HUES6 (cell line): Measurements from ENCODE around the gene SERPIND1.
"Not testable (repeated sequence)": the region's sequence is repeated elsewhere in the genome, so short reads cannot be mapped to it uniquely, and the experiment has no call there.

Source experiments
- H3K27ac ChIP-seq: 2 replicates; pipeline ENCODE4 v1.7.0; 2013; ENCODE audit warnings: low read depth, mild to moderate bottlenecking, low read length, inconsistent platforms
- H3K27me3 ChIP-seq: 2 replicates; pipeline ENCODE4 v1.6.1; 2013; ENCODE audit warnings: low read length; ENCODE audit not compliant: control insufficient read depth, insufficient read depth
- H3K36me3 ChIP-seq: 2 replicates; pipeline ENCODE4 v1.6.1; 2013; ENCODE audit warnings: low read length; ENCODE audit not compliant: control insufficient read depth, insufficient read depth
- H3K4me1 ChIP-seq: 2 replicates; pipeline ENCODE4 v1.6.1; 2013; ENCODE audit warnings: low read length; ENCODE audit not compliant: control insufficient read depth, insufficient read depth
- H3K4me3 ChIP-seq: 2 replicates; pipeline ENCODE4 v1.5.1; 2013; ENCODE audit warnings: low read depth, low read length
- H3K9ac ChIP-seq: one replicate; pipeline ENCODE4 v1.6.1; 2013; ENCODE audit warnings: mild to moderate bottlenecking, low read length
- H3K9me3 ChIP-seq: 2 replicates; pipeline ENCODE4 v1.6.1; 2013; ENCODE audit warnings: low read depth, low read length; ENCODE audit not compliant: control insufficient read depth, insufficient read depth

Gene SERPIND1

DNA sequence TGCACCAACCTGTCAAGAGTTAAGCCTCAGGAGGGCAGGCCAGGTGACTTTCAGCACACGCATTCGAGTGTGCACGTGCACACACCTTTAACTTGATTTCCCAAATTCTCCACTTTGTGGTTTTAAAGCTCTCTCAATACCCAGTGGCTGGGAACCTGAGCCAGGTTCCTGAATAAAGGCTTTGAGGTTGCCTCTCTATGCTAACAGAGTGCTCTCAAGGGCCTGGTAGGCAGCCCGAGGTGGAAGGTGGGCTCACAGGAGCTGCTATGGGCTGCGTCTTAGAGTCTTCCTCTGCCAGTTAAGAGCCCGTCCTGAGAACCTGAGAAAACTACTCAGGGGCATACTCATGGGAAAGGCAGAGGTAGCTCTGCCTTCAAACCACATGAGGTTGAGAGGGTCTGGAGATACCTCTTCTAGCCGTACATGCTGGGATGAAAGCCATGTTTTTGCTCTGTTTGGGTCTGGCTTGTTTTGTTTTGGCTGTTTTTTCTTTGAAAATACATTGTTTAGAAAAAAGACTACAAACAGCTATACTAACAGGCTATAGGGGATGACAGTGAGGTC, 11.6 kb upstream of the SERPIND1 start:
- Histone ChIP-seq H3K27me3 (no peaks in the 10 kb centered on the region), H3K27ac (no peak overlapping the region), H3K9ac (no peak overlapping the region), H3K9me3 (no peaks in the 10 kb centered on the region), H3K4me1 (no peaks in the 10 kb centered on the region), H3K4me3 (no peak overlapping the region), H3K36me3 (peaks cover 32% of the 10 kb centered on the region)

DNA sequence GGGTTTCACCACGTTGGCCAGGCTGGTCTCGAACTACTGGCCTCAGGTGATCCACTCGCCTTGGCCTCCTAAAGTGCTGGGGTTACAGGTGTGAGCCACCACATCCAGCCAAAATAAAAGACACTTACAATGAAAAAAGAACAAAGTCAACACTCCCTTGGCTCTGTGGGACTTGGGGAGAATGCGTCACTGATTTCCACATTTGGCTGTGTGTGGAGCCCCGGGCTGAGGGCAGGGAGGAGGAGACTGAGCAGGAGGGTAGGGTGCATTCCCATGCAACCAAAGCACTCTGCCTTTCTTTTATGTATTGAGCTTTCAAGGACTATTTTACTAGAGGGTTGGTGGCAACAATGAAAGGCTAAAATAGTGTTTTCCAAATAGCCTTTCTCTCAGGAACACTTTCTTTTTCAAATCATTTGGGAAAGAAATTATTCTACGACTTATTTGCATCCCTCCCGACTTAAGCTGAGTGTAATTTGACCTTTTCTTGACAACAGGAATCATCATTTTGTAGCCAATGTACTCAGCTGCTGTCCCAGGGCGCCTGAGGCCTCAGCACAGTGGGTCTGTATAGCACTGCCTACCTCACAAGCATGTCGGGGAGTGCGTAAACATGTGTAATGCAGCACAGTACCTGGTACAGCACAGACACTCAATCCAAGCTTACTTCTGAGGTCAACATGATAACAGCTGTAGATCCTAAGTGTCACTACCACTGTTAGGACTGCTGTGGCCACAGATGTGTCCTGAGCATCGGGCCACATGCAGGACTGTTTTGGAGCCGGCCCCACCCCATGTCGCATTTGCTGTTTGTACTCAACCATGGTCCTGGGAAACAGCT, 10.1 kb upstream of the SERPIND1 start:
- Histone ChIP-seq H3K4me3 (no peak overlapping the region), H3K9me3 (no peaks in the 10 kb centered on the region), H3K36me3 (peaks cover 29% of the 10 kb centered on the region), H3K27me3 (no peaks in the 10 kb centered on the region), H3K27ac (no peak overlapping the region), H3K9ac (no peak overlapping the region), H3K4me1 (no peaks in the 10 kb centered on the region)

DNA sequence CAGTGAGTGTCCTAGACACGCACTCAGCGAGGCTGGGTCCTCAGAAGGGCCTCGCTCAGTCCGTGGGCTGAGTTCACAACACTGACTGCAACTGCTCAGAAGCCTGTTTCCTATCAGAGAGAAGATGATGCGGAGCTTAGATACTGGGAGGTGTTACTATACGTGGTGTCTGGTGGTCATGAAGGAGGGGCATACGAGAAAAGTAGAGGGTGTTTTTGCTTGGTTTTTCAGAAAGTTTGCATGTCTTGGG, 9.5 kb upstream of the SERPIND1 start:
- H3K9me3 ChIP-seq = no peaks in the 10 kb centered on the region
- peaks cover 29% of the 10 kb centered on the region for H3K36me3 ChIP-seq
- no peak overlapping the region for H3K27ac ChIP-seq
- no peaks in the 10 kb centered on the region for H3K27me3 ChIP-seq
- H3K9ac ChIP-seq = no peak overlapping the region
- no peaks in the 10 kb centered on the region for H3K4me1 ChIP-seq
- H3K4me3 ChIP-seq = no peak overlapping the region

DNA sequence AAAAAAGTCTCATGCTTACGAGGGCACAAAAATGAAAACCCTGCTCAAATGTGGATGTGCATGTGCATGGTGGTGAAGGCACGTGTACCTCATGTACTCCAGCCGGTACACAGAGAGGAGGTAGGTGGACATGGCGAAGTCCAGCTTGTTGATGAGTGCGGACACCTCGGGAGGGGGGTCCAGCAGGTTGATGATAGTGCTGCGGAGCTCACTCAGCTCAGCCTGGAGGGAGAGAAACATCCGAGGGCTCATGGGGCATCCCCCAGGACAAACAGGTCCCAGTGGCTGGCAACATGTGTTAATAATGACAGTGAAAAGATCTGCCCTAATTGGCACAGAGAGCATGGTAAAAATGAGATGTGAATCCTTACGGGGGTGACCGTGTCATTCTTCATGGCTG, 9.2 kb upstream of the SERPIND1 start:
- Histone ChIP-seq H3K9ac (no peak overlapping the region), H3K4me1 (no peaks in the 10 kb centered on the region), H3K27me3 (no peaks in the 10 kb centered on the region), H3K27ac (no peak overlapping the region), H3K36me3 (peaks cover 29% of the 10 kb centered on the region), H3K4me3 (no peak overlapping the region), H3K9me3 (no peaks in the 10 kb centered on the region)

DNA sequence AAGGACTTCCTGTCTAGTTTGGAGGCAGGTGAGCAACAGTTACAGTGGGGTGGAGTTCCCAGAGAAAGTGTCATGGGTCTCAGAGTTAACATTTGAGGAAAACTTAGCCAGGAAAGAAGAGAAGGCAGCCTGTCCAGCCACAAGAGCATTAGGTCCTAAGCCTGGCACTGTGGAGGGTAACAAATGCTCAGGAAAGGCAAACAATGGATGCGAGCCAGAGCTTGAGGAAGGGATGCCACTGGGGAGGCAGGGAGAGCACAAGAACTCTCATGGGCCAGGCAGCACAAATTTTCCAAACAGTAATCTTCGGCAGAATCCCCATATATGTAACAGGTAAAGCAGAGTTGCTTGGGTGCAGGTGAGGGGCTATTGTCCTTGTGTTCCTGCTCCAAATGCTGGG, 8.0 kb upstream of the SERPIND1 start:
- Histone ChIP-seq H3K4me3 (no peak overlapping the region), H3K27me3 (no peaks in the 10 kb centered on the region), H3K9me3 (no peaks in the 10 kb centered on the region), H3K36me3 (peaks cover 26% of the 10 kb centered on the region), H3K27ac (no peak overlapping the region), H3K4me1 (no peaks in the 10 kb centered on the region), H3K9ac (no peak overlapping the region)

DNA sequence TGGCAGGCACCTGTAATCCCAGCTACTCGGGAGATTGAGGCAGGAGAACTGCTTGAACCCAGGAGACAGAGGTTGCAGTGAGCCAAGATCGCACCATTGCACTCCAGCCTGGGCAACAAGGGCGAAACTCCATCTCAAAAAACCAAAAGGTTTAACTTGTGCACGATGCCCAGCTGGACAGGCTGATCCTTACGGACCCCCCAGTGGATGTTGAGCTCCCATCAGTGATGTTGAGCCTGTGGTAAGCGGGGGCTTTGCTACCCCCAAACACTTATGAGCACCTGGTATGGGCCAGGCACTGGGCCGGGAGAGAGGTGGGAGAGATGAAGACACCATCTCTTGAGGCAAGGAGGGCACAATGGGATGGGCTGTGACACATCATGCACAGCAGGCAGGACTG, 7.4 kb upstream of the SERPIND1 start:
- H3K9me3 ChIP-seq = no peaks in the 10 kb centered on the region
- no peaks in the 10 kb centered on the region for H3K27me3 ChIP-seq
- no peak overlapping the region for H3K4me3 ChIP-seq
- no peaks in the 10 kb centered on the region for H3K4me1 ChIP-seq
- no peak overlapping the region for H3K27ac ChIP-seq
- H3K36me3 ChIP-seq = peaks cover 24% of the 10 kb centered on the region
- no peak overlapping the region for H3K9ac ChIP-seq

DNA sequence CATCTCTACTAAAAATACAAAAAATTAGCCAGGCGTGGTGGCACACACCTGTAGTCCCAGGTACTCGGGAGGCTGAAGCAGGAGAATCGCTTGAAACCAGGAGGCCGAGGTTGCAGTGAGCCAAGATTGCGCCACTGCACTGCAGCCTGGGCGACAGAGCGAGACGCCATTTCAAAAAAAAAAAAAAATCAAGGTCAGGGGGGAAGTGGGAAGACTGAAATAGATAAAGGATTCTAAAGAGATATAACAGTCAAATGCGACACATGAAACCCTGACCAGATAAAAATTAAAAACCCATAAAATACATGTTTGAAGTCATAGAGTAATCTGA, 4.5 kb upstream of the SERPIND1 start:
- not testable (repeated sequence) for H3K4me3 ChIP-seq, H3K9ac ChIP-seq, H3K36me3 ChIP-seq, H3K27me3 ChIP-seq, H3K4me1 ChIP-seq, H3K9me3 ChIP-seq, H3K27ac ChIP-seq

DNA sequence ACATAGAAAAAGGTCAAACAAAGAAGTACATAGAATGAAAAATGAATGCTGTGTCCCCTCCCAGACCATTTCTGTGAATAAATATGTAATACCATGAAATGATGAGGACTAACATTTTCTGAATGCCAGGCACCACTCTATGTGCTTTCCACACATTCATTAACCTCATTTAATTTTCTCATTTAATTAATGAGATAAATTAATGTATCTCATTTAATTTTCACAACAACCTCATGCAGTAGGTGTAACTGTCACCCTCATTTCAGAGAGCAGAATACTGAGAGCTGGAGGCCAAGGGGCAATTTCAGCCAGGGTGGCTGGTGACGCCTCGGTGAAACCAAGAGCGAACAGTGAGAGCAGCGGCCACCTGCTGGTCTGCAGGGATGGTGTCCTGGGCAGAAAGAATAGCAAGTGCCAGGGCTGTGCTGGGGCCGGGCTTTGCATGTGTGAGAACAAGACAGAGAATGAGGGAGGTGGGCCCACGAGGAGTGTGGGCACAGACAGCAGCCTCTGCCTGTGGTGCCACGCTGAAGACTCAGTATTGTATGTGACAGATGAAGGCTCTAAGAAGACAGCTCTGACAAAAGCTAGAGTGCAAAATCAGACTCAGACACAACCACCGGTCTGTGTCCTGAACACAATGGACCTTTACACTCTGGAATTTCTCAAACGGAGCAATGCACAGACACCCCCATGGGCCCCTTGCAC, 1.8 kb upstream of the SERPIND1 start:
- no peaks in the 10 kb centered on the region for H3K9me3 ChIP-seq
- H3K36me3 ChIP-seq = no peaks in the 10 kb centered on the region
- H3K4me1 ChIP-seq = no peaks in the 10 kb centered on the region
- no peak overlapping the region for H3K27ac ChIP-seq
- H3K9ac ChIP-seq = no peak overlapping the region
- H3K27me3 ChIP-seq = no peaks in the 10 kb centered on the region
- no peak overlapping the region for H3K4me3 ChIP-seq

DNA sequence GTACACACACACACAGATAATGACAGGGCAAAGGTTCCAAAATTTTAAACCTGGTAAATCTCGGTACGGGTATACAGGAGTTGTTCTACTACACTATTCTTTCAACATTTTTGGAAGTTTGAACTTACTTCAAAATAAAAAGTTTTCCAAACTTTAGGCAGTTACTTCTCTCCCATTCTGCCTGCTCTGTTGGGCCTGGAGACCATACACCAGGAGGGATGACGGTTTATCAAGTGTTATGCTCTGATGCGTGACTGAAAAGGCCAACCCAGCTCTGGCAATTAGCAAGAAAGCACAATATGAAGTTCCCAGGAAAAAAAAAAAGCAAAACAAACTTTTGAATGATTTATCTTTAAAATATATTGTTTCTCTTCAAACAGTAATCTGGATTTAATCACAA, 969 bp downstream of the SERPIND1 start:
- peaks cover 12% of the 10 kb centered on the region; the same call in 1 of the 2 replicates for H3K4me1 ChIP-seq
- H3K9me3 ChIP-seq = no peaks in the 10 kb centered on the region
- no peak overlapping the region for H3K4me3 ChIP-seq
- no peak overlapping the region for H3K27ac ChIP-seq
- H3K27me3 ChIP-seq = no peaks in the 10 kb centered on the region
- H3K36me3 ChIP-seq = no peaks in the 10 kb centered on the region
- no peak overlapping the region for H3K9ac ChIP-seq

DNA sequence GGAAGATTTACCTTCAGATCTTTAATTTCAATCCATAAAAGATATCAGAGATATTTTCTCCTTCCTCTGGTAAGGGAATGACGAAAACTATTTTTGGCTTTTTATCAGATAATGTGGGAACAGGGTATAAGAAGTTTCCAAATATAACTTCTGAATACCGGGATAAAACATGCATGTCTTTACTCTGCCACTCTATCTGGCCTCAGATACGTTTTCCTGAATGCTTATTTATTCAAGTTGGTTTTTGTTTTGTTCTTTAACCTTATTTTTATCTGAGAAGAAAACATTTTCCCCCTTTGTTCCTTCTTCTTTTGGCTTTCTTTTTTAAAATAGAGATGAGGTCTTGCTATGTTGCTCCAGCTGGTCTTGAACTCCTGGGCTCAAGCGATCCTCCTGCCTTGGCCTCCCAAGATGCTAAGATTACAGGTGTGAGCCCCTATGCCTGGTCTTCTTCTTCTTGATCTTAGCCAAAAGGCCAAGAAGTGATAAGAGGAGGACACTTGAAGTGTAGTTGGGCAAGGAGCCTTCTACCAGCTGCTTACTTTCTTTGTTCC, 1.5 kb downstream of the SERPIND1 start:
- no peak overlapping the region for H3K27ac ChIP-seq
- no peaks in the 10 kb centered on the region for H3K27me3 ChIP-seq
- H3K9me3 ChIP-seq = no peaks in the 10 kb centered on the region
- H3K36me3 ChIP-seq = no peaks in the 10 kb centered on the region
- H3K9ac ChIP-seq = no peak overlapping the region
- peaks cover 12% of the 10 kb centered on the region; the same call in 1 of the 2 replicates for H3K4me1 ChIP-seq
- H3K4me3 ChIP-seq = no peak overlapping the region
